Measurements from ENCODE around the gene RPS18. TPM values are rescaled to one million over a fixed set of nuclear protein-coding genes. Genes with fewer than 3 reads are reported as not detected.
A peak's percentile ranks its signal among the peaks of the same experiment; 100 is the strongest.
"Not testable (repeated sequence)": the region's sequence is repeated elsewhere in the genome, so short reads cannot be mapped to it uniquely, and the experiment has no call there.

The RPS18 gene
- total RNA-seq (2014; rRNA removed; shearing (Covaris generic)), result 3,561 and 4,135 TPM in 2 replicates

- Histone ChIP-seq H3K36me3 (replicated peaks; ENCODE audit: control insufficient read depth, insufficient read depth, low read length) (peaks cover 51% of the 10 kb centered on the region), H3K4me3 (ENCODE audit: insufficient read depth, low read depth, low read length) (peak within 1 kb of the TSS; percentile 97), H3K27me3 (ENCODE audit: control insufficient read depth, insufficient read depth, low read length) (no peaks in the 10 kb centered on the region)
- peak; percentile 92 for DNase-seq
These were observed at the start of gene RPS18, which contains the start of gene VPS52 for GRCh38 chr6:33271468-33272274. TSS of gene RPS18 (plus strand) at chr6:33272075. CDS start at chr6:33272120, 45 bp downstream. TSS of gene VPS52 (minus strand) at chr6:33271876. CDS start at chr6:33271675, 201 bp downstream.

DNA sequence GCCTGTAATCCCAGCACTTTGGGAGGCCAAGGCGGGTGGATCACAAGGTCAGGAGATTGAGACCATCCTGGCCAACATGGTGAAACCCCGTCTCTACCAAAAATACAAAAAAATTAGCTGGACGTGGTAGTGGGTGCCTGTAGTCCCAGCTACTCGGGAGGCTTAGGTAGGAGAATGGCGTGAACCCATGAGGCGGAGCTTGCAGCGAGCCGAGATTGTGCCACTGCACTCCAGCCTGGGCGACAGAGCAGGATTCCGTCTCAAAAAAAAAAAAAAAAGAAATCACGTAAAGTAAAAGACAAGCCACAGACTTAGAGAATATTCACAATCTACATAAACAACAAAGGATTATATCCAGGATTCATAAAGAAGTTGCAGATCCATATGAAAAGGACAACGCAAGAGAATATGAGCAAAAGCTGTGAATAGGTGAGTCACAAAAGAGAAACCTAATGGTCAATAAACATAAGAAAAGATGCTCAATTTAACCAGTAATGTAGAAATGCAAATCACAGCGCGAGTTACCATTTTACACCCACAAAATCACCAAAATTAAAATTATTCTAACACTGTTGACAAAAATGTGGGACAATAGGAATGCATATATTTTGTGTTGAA is 45.3 kb upstream of the RPS18 start:
- not testable (repeated sequence) for H3K4me3 ChIP-seq (ENCODE audit: insufficient read depth, low read depth, low read length); H3K36me3 ChIP-seq (replicated peaks; ENCODE audit: control insufficient read depth, insufficient read depth, low read length); DNase-seq; H3K27me3 ChIP-seq (ENCODE audit: control insufficient read depth, insufficient read depth, low read length)

- no peaks in the 10 kb centered on the region for H3K36me3 ChIP-seq (replicated peaks; ENCODE audit: control insufficient read depth, insufficient read depth, low read length)
- no peak for DNase-seq
- peaks cover under 1% of the 10 kb centered on the region for H3K27me3 ChIP-seq (ENCODE audit: control insufficient read depth, insufficient read depth, low read length)
- H3K4me3 ChIP-seq (ENCODE audit: insufficient read depth, low read depth, low read length), result no peak overlapping the region
These were observed 36.6 kb upstream of the RPS18 start for GRCh38 chr6:33235221-33235634.

- Histone ChIP-seq H3K4me3 (ENCODE audit: insufficient read depth, low read depth, low read length) (no peak overlapping the region), H3K27me3 (ENCODE audit: control insufficient read depth, insufficient read depth, low read length) (peaks cover 3% of the 10 kb centered on the region), H3K36me3 (replicated peaks; ENCODE audit: control insufficient read depth, insufficient read depth, low read length) (no peaks in the 10 kb centered on the region)
- no peak for DNase-seq
These were observed 35.5 kb upstream of the RPS18 start for GRCh38 chr6:33236328-33236727.

DNA sequence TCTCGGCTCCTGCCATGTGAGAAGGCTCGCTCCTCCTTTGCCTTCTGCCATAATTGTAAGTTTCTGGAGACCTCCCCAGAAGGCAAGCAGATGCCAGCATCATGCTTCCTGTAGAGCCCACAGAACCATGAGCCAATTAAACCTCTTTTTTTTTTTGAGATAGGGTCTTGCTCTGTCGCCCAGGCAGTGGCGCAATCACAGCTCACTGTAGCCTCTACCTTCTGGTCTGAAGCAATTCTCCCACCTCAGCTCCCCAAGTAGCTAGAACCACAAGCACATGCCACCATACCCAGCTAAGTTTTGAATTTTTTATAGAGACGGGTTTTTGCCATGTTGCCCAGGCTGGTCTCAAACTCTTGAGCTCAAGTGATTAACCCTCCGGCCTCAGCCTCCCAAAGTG is 35.0 kb upstream of the RPS18 start:
- Histone ChIP-seq H3K36me3 (replicated peaks; ENCODE audit: control insufficient read depth, insufficient read depth, low read length) (no peaks in the 10 kb centered on the region), H3K4me3 (ENCODE audit: insufficient read depth, low read depth, low read length) (no peak overlapping the region), H3K27me3 (ENCODE audit: control insufficient read depth, insufficient read depth, low read length) (peaks cover 3% of the 10 kb centered on the region)
- DNase-seq, result no peak

GRCh38 chr6:33237741-33238140 is 34.1 kb upstream of the RPS18 start:
- Histone ChIP-seq H3K27me3 (ENCODE audit: control insufficient read depth, insufficient read depth, low read length) (peaks cover 3% of the 10 kb centered on the region), H3K4me3 (ENCODE audit: insufficient read depth, low read depth, low read length) (no peak overlapping the region), H3K36me3 (replicated peaks; ENCODE audit: control insufficient read depth, insufficient read depth, low read length) (no peaks in the 10 kb centered on the region)
- no peak for DNase-seq

GRCh38 chr6:33241968-33242367 is 29.9 kb upstream of the RPS18 start:
- Histone ChIP-seq H3K27me3 (ENCODE audit: control insufficient read depth, insufficient read depth, low read length) (peaks cover 12% of the 10 kb centered on the region), H3K4me3 (ENCODE audit: insufficient read depth, low read depth, low read length) (no peak overlapping the region), H3K36me3 (replicated peaks; ENCODE audit: control insufficient read depth, insufficient read depth, low read length) (no peaks in the 10 kb centered on the region)
- no peak for DNase-seq

GRCh38 chr6:33243476-33243875 is 28.4 kb upstream of the RPS18 start:
- no peaks in the 10 kb centered on the region for H3K36me3 ChIP-seq (replicated peaks; ENCODE audit: control insufficient read depth, insufficient read depth, low read length)
- H3K27me3 ChIP-seq (ENCODE audit: control insufficient read depth, insufficient read depth, low read length), result peaks cover 24% of the 10 kb centered on the region
- no peak overlapping the region for H3K4me3 ChIP-seq (ENCODE audit: insufficient read depth, low read depth, low read length)
- DNase-seq, result no peak

DNA sequence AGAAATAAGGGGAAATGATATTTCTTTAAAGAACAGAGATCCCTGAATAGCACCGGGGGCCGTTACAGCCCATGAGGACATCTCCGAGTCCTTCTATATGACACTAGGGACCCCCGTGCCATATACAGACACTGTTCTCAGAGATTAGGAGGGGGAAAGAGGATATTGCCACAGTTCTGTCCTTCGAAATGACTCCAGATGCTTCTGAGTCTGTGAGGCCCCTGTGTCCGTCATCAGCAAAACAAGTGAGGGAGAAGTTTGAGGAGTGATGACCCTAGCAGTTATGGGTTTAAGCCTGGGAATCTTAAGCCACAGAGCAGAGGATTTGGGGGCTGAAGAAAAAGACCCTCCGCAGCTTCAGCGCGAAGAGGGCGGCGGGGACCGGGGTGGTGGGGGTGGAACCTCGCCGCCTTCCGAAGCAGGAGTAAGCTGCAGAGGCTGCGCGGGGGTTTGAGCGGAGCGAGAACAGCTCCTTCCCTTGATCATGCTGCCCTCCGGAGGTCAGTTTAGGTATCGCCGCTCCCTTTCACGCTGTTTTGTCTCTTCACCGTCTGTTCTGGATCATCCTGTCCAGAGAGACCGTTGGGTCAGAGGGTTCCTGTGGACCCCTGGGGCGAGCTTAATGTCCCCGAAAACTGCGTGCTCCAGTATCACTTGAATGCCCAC is 23.8 kb upstream of the RPS18 start:
- Histone ChIP-seq H3K4me3 (ENCODE audit: insufficient read depth, low read depth, low read length) (peak overlapping the region; percentile 72), H3K27me3 (ENCODE audit: control insufficient read depth, insufficient read depth, low read length) (peaks cover 25% of the 10 kb centered on the region), H3K36me3 (replicated peaks; ENCODE audit: control insufficient read depth, insufficient read depth, low read length) (no peaks in the 10 kb centered on the region; the same call in 1 of the 2 replicates)
- DNase-seq, result peak; percentile 92

DNA sequence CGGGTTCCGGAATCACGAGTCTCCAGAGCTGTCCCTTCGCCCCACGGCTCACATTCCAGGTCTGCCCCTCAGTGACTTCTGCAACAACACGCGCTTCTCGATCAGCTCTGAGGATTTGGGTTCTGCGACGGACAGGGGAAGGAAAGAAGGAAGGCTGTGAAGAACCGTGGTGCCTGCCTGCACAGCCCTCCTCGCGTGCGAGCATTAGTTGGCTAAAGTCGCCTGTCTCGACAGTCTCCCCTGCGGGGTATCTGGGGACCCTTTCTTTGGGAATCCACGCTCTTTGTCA is 23.3 kb upstream of the RPS18 start:
- peak overlapping the region; percentile 72 for H3K4me3 ChIP-seq (ENCODE audit: insufficient read depth, low read depth, low read length)
- DNase-seq, result peak; percentile 31
- peaks cover 25% of the 10 kb centered on the region for H3K27me3 ChIP-seq (ENCODE audit: control insufficient read depth, insufficient read depth, low read length)
- no peaks in the 10 kb centered on the region; the same call in 1 of the 2 replicates for H3K36me3 ChIP-seq (replicated peaks; ENCODE audit: control insufficient read depth, insufficient read depth, low read length)

DNA sequence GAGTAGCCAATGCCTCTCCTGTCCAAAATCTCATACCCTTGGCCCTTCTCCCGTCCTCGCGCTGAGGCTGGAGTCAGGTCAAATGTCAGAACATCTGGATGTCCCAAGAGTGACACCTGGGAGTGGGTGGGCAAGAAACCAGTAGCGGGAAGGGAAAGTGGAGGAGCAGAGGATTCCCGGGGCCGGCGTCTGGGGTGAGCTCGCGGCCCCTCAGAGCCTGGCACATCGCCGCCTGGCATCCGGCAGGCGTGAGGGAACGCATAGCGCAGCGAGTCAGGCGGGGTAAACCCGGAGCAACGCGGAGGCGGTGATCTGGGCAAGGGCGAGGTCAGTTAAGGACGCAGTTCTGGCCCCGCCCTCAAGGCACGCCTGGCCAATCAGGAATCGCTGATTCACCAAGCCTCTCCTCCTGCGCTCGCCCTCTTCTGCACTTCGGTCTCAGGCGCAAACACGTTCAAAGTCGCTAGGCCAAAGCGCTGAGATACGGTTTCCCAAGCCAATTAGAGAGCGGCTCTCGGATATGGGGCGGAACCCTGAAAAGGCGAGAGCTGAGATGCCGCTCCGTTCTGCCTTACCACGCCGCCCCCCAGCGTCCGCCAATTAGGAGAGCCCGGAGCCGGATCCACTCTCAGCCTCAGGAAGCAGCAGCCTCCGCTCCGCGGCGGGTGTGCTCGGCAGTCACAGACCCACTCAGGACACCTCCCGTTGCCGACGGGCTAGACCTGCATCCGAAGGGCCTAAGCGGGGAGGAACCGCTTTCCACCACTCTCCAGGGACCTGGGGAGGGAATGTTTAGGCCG is 22.7 kb upstream of the RPS18 start:
- H3K4me3 ChIP-seq (ENCODE audit: insufficient read depth, low read depth, low read length), result peak overlapping the region; percentile 72
- peaks cover 25% of the 10 kb centered on the region for H3K27me3 ChIP-seq (ENCODE audit: control insufficient read depth, insufficient read depth, low read length)
- peak; percentile 94 for DNase-seq
- no peaks in the 10 kb centered on the region; the same call in 1 of the 2 replicates for H3K36me3 ChIP-seq (replicated peaks; ENCODE audit: control insufficient read depth, insufficient read depth, low read length)

GRCh38 chr6:33249732-33250630 is 21.9 kb upstream of the RPS18 start:
- no peak for DNase-seq
- Histone ChIP-seq H3K27me3 (ENCODE audit: control insufficient read depth, insufficient read depth, low read length) (peaks cover 25% of the 10 kb centered on the region), H3K36me3 (replicated peaks; ENCODE audit: control insufficient read depth, insufficient read depth, low read length) (no peaks in the 10 kb centered on the region; the same call in 1 of the 2 replicates), H3K4me3 (ENCODE audit: insufficient read depth, low read depth, low read length) (peak overlapping the region; percentile 72)

DNA sequence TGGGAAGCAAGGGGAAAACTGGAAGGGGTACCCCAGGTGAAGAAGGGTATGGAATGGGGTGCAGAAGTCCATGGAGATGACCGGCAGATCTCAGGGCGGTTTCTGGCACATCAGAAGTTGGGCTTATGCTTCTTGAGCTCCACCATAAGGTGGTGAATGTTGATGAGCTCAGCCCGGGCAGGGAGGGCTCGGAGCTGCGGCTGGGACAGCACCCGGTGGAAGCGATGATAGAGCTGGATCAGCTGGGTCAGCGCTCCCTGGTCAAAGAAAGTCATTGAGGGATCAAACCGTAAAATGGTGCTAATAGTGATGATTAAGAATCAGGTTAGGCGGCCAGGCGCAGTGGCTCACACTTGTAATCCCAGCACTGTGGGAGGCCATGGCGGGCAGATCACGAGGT is 21.1 kb upstream of the RPS18 start:
- Histone ChIP-seq H3K4me3 (ENCODE audit: insufficient read depth, low read depth, low read length) (no peak overlapping the region), H3K27me3 (ENCODE audit: control insufficient read depth, insufficient read depth, low read length) (peaks cover 25% of the 10 kb centered on the region), H3K36me3 (replicated peaks; ENCODE audit: control insufficient read depth, insufficient read depth, low read length) (no peaks in the 10 kb centered on the region; the same call in 1 of the 2 replicates)
- no peak for DNase-seq

All from H7 (cell line).